CD4-positive, alpha-beta T cell treated with Interleukin-17A for 1 hour (primary cell): ENCODE data around the gene RMDN2.

ENCODE experiments used
- DNase-seq: peaks from one replicate; pipeline ENCODE4 v3.0.0-alpha.2; 2020

The RMDN2 gene

GRCh38 chr2:38057651-38058410, 132.7 kb downstream of the RMDN2 start:
- no peak for DNase-seq

DNA sequence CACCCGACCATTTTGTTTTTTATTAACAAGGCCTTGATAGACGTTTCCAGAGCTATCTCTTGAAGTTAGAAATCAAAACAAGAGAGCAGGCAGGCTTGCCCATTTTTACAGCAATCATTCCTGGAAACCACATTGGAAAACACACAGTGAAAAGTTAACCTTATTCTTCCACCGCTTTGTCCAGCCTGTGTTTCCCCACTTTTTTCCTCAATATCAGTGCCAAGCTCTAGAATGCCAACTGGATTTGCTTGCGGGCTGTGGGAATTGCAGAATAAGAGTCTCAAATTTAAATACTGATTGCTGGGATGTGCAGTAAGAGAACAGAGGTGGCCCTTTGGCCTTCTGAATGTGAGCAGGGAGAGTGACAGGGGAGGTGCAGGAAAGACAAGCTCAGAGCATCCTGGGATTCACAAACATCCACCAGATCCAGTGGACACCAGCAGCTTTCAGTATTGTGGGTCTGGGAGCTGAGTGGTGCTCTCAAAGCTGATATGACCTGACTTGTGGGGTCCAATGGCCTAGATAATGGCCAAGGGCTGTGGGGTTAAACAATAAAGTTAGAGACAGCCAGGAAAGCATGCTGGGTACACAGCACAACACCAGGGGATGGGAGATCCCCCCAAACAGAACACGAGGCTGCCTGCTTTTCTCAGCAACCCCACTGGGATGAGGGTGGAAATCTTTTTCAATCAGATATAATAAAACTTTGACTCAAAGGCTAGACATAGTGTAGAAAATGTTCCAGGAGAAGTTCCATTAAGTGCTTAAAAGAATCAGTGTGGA, 135.3 kb downstream of the RMDN2 start:
- no peak for DNase-seq

DNA sequence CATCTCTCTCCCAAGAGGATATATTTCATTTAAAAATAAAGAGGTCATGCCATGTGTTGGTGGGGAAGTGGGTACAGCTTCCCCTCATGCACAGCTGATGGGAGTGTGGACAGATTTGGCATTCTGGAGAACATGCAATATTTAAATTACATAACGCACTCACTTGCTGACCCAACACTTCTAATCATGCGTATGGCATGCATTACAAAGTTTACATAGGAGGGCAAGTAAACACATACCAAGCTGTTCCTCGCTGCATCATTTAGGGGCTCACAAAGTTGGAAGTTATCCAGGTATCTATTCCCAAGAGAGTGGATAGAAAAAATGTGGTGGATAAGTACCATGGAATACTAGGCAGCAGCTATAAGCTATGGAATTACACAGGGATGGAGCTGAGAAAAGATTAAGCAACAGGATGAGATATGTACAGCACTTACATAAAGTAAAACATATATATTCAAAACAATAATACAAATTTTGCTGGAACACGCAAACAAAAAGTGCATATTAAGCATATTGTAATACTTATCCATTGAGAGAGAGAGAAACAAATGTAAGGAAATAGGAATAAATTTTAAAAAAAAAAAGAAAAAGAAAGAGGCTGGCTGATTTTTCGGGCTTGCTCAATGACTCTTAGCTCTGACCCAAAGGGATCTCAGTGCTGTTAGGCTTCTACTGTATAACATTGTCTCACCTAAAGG, 139.9 kb downstream of the RMDN2 start:
- DNase-seq: no peak

GRCh38 chr2:38065502-38066135, 140.5 kb downstream of the RMDN2 start:
- no peak for DNase-seq

GRCh38 chr2:38066421-38067115, 141.5 kb downstream of the RMDN2 start:
- DNase-seq: no peak
